ENCODE data around the gene SERINC5.

Gene SERINC5

GRCh38 chr5:80150731-80151130 lies 105.1 kb downstream of the SERINC5 start:
- ChIA-PET POLR2A (no interaction called here), CTCF (no interaction called here)
- no peak for DNase-seq (ENCODE audit: extremely low spot score)
- TF ChIP-seq NFRKB (IDR thresholded peaks at IDR 0.05) (no peak), L3MBTL2 (conservative IDR thresholded peaks at IDR 0.05) (no peak), BHLHE40 (IDR thresholded peaks at IDR 0.05; ENCODE audit: borderline replicate concordance) (no peak), HDGF (IDR thresholded peaks at IDR 0.05; ENCODE audit: borderline replicate concordance) (no peak), TARDBP (IDR thresholded peaks at IDR 0.05) (no peak), ZNF384 (IDR thresholded peaks at IDR 0.05) (no peak), FOXM1 (IDR thresholded peaks at IDR 0.05; ENCODE audit: borderline replicate concordance) (no peak), LEF1 (IDR thresholded peaks at IDR 0.05; ENCODE audit: borderline replicate concordance) (no peak), FOXA1 (IDR thresholded peaks at IDR 0.05) (no peak), PKNOX1 (IDR thresholded peaks at IDR 0.05) (no peak), ARNT (IDR thresholded peaks at IDR 0.05) (no peak), SP1 (IDR thresholded peaks at IDR 0.05) (no peak), SUZ12 (IDR thresholded peaks at IDR 0.05) (no peak), FOXK2 (IDR thresholded peaks at IDR 0.05) (no peak), ELF4 (IDR thresholded peaks at IDR 0.05) (no peak), CTBP1 (IDR thresholded peaks at IDR 0.05; ENCODE audit: borderline replicate concordance) (no peak)

DNA sequence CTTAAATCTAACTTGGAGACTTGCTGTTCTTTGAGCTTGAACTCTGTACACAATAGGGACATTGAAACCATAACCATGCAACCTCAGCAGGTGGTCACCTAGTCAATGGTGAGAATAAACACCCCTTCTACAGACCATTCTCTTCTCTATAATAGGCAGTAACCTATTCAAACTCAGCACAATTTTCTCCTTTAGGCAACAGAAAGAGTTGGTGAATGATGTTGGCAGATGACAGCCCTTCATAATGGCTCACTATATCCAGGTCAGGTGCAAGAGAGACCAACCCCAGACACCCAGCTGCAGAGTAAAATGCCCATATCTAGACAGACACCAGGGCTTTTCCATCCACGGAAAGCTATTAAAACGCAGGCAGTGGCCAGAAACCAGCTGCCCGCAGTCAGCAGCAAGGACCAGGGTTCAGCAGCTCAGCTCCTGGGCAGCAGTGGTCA lies 106.7 kb downstream of the SERINC5 start:
- CTCF ChIA-PET, result interaction anchor here (0.9 kb wide), 1 partner anchor 9 kb away, joined by 3 read pairs; no protein-coding TSS in a partner anchor
- TF ChIP-seq NFRKB (IDR thresholded peaks at IDR 0.05) (no peak), PKNOX1 (IDR thresholded peaks at IDR 0.05) (no peak), CTBP1 (IDR thresholded peaks at IDR 0.05; ENCODE audit: borderline replicate concordance) (no peak), LEF1 (IDR thresholded peaks at IDR 0.05; ENCODE audit: borderline replicate concordance) (no peak)
- DNase-seq (ENCODE audit: extremely low spot score), result no peak
- POLR2A ChIA-PET, result no interaction called here

DNA sequence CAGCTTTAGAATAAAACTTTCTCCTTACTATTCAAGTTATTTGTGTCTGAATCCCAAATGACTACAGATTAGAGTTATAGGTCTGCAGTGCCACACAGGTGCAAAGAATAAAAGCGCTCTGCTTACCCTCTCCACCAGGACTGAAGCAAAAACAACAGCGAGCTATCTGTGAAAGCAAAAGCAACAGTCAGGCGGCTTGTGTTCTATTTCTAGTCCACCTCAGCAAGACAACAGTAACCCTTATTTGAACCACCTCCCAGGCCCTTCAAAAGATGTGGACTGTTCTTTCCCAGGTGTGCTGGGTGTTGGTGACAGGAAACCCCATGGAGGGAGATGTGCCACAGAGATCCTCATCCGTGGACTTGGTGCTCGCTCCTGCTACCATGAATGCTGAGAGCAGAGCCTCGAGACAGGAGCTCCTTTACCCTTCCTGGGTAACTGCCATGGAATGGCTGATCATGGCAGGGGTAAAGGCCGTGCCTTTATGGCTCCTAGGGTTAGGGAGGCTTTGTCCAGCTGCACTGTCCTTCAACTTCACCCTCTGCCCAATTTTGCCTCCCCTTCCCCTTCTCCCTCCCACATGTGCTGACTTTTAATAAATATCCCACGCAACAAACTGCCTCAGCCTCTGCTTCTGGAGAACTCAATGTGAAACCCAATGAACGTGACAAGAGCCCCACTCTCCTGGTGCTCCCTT lies 108.6 kb downstream of the SERINC5 start:
- no peak for TF ChIP-seq PKNOX1 (IDR thresholded peaks at IDR 0.05)
- CTCF ChIA-PET, result interaction anchor here (0.9 kb wide), 1 partner anchor 19 kb away, joined by 3 read pairs; no protein-coding TSS in a partner anchor
- POLR2A ChIA-PET, result no interaction called here
- no peak for DNase-seq (ENCODE audit: extremely low spot score)

DNA sequence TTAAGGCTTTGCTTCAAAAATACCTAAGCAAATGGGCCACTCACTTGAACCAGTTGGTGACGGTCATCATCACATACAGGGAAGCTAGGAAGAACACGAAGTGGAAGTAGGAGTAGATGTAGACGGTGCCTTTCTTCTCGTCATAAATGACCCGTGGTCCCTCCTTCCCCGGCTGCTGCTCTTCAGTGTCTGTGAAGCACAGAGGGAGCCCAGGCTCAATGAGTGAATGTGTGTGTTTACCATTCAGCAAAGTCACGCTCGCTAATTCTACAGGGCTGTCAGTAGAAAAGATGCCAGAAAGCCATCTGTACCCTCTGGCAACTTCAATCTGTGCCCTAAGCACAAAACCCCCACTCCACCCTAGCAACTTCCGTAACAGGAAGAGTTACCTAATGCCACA lies 109.8 kb downstream of the SERINC5 start:
- ChIA-PET POLR2A (no interaction called here), CTCF (no interaction called here)
- TF ChIP-seq HDGF (IDR thresholded peaks at IDR 0.05; ENCODE audit: borderline replicate concordance) (no peak), TARDBP (IDR thresholded peaks at IDR 0.05) (no peak), LEF1 (IDR thresholded peaks at IDR 0.05; ENCODE audit: borderline replicate concordance) (no peak), PKNOX1 (IDR thresholded peaks at IDR 0.05) (no peak), L3MBTL2 (conservative IDR thresholded peaks at IDR 0.05) (no peak), BHLHE40 (IDR thresholded peaks at IDR 0.05; ENCODE audit: borderline replicate concordance) (no peak), ARNT (IDR thresholded peaks at IDR 0.05) (no peak), FOXM1 (IDR thresholded peaks at IDR 0.05; ENCODE audit: borderline replicate concordance) (no peak), SP1 (IDR thresholded peaks at IDR 0.05) (no peak)
- no peak for DNase-seq (ENCODE audit: extremely low spot score)

GRCh38 chr5:80143491-80143890 lies 112.4 kb downstream of the SERINC5 start:
- ChIA-PET POLR2A (no interaction called here), CTCF (no interaction called here)

DNA sequence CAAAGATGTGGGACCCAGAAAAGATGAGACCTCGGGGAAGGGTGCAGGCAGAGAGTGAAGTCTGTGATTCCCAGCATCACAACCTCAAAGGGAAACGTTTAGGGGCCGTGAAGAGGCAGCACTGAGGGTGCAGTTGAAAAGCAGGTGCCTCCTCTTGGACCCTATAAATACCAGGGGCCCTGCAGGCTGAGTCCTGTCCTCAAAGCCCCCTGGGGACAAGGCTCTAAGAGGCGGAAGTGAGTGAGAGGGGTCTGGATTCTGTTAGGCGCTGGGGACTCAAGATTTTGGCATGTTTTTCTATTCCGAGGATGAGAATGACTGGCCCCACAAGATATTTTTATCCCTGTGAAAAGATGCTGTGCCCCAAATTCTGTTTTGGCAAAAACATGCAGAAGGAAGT lies 112.9 kb downstream of the SERINC5 start:
- ChIA-PET POLR2A (no interaction called here), CTCF (no interaction called here)
- no peak for TF ChIP-seq SUZ12 (IDR thresholded peaks at IDR 0.05)
- no peak for TF ChIP-seq FOXA1 (IDR thresholded peaks at IDR 0.05)
- TF ChIP-seq PKNOX1 (IDR thresholded peaks at IDR 0.05), result no peak
- no peak for TF ChIP-seq ZNF384 (IDR thresholded peaks at IDR 0.05)
- TF ChIP-seq NFRKB (IDR thresholded peaks at IDR 0.05), result no peak
- TF ChIP-seq FOXK2 (IDR thresholded peaks at IDR 0.05), result no peak
- DNase-seq (ENCODE audit: extremely low spot score), result no peak

More at GRCh38 chr5:80143491-80143890, 112.4 kb downstream of the SERINC5 start:
- no peak for DNase-seq (ENCODE audit: extremely low spot score)
- TF ChIP-seq ARNT (IDR thresholded peaks at IDR 0.05) (no peak), ZNF384 (IDR thresholded peaks at IDR 0.05) (no peak), LEF1 (IDR thresholded peaks at IDR 0.05; ENCODE audit: borderline replicate concordance) (no peak), SP1 (IDR thresholded peaks at IDR 0.05) (no peak), FOXA1 (IDR thresholded peaks at IDR 0.05) (no peak), FOXK2 (IDR thresholded peaks at IDR 0.05) (no peak)

All from HEK293T (cell line).